HepG2 (cell line): ENCODE measurements around the gene OR2AT4.

Source experiments
- HIVEP1 ChIP-seq: sonication (generic); formaldehyde crosslinking; IDR thresholded peaks from 2 replicates; pipeline ENCODE4 v1.4.0; 2020; ENCODE audit warnings: mild to moderate bottlenecking, missing genetic modification reagents
- MEIS1 ChIP-seq: sonication (generic); formaldehyde crosslinking; IDR thresholded peaks from 2 replicates; pipeline ENCODE4 v1.9.0; 2021; ENCODE audit warnings: mild to moderate bottlenecking, missing genetic modification reagents, moderate library complexity, borderline replicate concordance
- MXI1 ChIP-seq: IDR thresholded peaks from 3 replicates; pipeline ENCODE4 v1.6.1; 2012; ENCODE audit warnings: low read depth, low read length, inconsistent platforms, borderline replicate concordance

- no peak for TF ChIP-seq HIVEP1 (CRISPR knock-in tag)
- TF ChIP-seq MXI1: no peak
- TF ChIP-seq MEIS1: no peak
Observed at GRCh38 chr11:75041263-75041662, 55.4 kb downstream of the OR2AT4 start.
